Measurements from ENCODE around the gene JKAMP.
A peak's percentile ranks its signal among the peaks of the same experiment; 100 is the strongest.

Gene JKAMP

DNA sequence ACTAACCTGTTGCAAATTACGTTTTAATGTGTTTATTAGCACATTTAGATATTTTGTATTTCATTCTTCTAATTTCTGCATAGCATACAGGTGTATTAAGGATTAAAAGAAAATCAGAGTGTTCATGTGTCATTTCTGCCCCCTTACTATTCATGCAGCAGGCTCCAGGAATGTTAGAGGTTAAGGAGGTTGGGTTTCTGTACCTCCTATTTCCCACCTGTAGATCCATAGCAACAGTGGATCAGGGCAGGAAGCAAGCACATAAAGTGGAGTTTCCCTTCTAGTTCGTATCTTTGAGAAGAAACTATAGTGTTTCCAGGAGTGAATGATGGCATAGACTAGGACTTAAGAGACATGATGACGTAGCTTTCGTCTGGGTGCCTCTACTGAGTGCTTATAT is 18.9 kb downstream of the JKAMP start:
- no peaks in the 10 kb centered on the region for H3K27me3 ChIP-seq (ENCODE audit: insufficient read depth, insufficient read length)
- DNase-seq (ENCODE audit: low read depth, low spot score): no peak
- H3K9me3 ChIP-seq (ENCODE audit: insufficient read depth, low read length): no peaks in the 10 kb centered on the region
- no peak overlapping the region for H3K4me3 ChIP-seq (ENCODE audit: insufficient read length, low read depth)
- no peaks in the 10 kb centered on the region for H3K4me1 ChIP-seq (ENCODE audit: insufficient read depth, insufficient read length)
- H3K36me3 ChIP-seq (ENCODE audit: insufficient read depth, insufficient read length, low read length): peaks cover 22% of the 10 kb centered on the region
- TF ChIP-seq ZNF274 (IDR thresholded peaks at IDR 0.05; ENCODE audit: low read depth, low read length) (no peak), YY1 (IDR thresholded peaks at IDR 0.05; ENCODE audit: insufficient read depth, insufficient read length) (no peak), SUZ12 (IDR thresholded peaks at IDR 0.05; ENCODE audit: extremely low read depth, insufficient read depth, insufficient read length) (no peak)
- H3K9ac ChIP-seq (ENCODE audit: insufficient read length, low read depth): no peak overlapping the region

DNA sequence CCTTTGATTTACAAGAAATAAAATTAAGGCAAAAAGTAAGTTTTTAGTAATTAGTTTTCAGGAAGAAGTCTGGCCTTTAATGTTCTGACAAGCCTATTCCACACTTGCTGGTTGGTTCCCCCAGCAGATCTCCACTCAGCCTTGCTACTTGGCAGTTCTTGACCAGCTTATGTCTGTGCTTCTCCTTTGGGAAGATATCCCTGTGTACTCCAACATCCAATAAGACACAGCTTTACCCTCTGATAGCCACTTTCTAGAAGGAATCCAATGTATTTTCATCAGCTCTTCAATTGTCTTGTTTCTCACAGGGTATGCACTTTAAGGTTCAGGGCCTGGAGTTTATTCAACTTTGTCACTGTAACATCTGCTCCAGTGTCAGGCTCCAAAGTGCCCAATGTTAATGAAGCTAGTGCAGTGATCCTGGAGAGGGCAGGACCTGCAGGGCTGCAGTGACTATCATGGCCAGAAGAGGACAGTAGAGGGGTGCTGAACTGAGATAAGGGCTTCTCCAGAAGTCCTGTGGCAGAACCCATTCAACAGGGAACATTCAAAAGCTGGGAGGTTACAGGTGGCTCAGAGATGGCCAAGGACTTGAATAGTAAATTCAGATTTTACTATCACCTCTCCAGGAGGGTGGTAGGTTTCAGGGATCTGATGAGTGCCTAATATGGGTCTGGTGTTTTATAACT is 22.9 kb downstream of the JKAMP start:
- H3K4me1 ChIP-seq (ENCODE audit: insufficient read depth, insufficient read length): no peaks in the 10 kb centered on the region
- no peak overlapping the region for H3K9ac ChIP-seq (ENCODE audit: insufficient read length, low read depth)
- no peak overlapping the region for H3K4me3 ChIP-seq (ENCODE audit: insufficient read length, low read depth)
- no peak for TF ChIP-seq YY1 (IDR thresholded peaks at IDR 0.05; ENCODE audit: insufficient read depth, insufficient read length)
- TF ChIP-seq SUZ12 (IDR thresholded peaks at IDR 0.05; ENCODE audit: extremely low read depth, insufficient read depth, insufficient read length): no peak
- no peak for TF ChIP-seq ZNF274 (IDR thresholded peaks at IDR 0.05; ENCODE audit: low read depth, low read length)
- H3K36me3 ChIP-seq (ENCODE audit: insufficient read depth, insufficient read length, low read length): peaks cover 11% of the 10 kb centered on the region
- H3K27me3 ChIP-seq (ENCODE audit: insufficient read depth, insufficient read length): no peaks in the 10 kb centered on the region
- H3K9me3 ChIP-seq (ENCODE audit: insufficient read depth, low read length): no peaks in the 10 kb centered on the region; the same call in 1 of the 2 replicates
- peak; percentile 62 for DNase-seq (ENCODE audit: low read depth, low spot score)

DNA sequence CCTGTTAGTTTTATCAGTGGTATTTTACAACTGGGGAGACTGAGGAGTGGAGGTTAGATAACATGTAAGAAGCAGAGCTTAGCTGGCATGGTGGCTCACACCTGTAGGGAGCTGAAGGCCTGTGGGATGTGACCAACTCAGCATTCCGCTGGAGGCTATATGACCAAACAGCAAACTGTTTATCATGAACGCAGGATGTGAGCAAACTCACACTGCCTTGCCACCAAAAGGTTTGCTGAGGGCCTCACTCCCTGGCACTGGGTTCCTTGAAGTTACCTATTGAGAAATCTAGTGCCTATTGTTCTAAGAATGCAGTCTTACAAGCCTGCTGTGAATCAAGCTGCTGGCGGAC is 23.4 kb downstream of the JKAMP start:
- TF ChIP-seq YY1 (IDR thresholded peaks at IDR 0.05; ENCODE audit: insufficient read depth, insufficient read length) (no peak), ZNF274 (IDR thresholded peaks at IDR 0.05; ENCODE audit: low read depth, low read length) (no peak), SUZ12 (IDR thresholded peaks at IDR 0.05; ENCODE audit: extremely low read depth, insufficient read depth, insufficient read length) (no peak)
- Histone ChIP-seq H3K9me3 (ENCODE audit: insufficient read depth, low read length) (peaks cover under 1% of the 10 kb centered on the region; the same call in 1 of the 2 replicates), H3K27me3 (ENCODE audit: insufficient read depth, insufficient read length) (no peaks in the 10 kb centered on the region), H3K4me1 (ENCODE audit: insufficient read depth, insufficient read length) (no peaks in the 10 kb centered on the region), H3K36me3 (ENCODE audit: insufficient read depth, insufficient read length, low read length) (peaks cover 11% of the 10 kb centered on the region), H3K9ac (ENCODE audit: insufficient read length, low read depth) (no peak overlapping the region), H3K4me3 (ENCODE audit: insufficient read length, low read depth) (no peak overlapping the region)
- DNase-seq (ENCODE audit: low read depth, low spot score): no peak

DNA sequence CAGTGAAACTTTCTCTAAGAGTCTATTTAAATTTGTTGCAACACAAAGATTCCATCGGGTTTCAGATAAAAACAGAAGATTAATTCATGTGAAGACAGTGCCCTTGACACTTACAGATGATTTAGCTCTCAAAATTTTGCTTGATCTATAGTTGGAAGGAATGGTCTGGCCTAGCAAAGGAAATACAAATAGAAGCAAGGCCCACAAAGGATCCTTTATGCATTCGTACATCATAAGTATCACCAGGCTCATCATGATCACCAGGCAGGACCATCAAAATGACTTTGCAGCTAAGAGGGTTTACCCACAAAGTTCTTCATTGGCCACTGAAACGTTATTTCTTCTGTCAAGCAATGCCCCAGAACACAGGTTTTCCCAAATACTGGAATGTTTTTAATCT is 24.8 kb downstream of the JKAMP start:
- H3K4me3 ChIP-seq (ENCODE audit: insufficient read length, low read depth): no peak overlapping the region
- H3K4me1 ChIP-seq (ENCODE audit: insufficient read depth, insufficient read length): no peaks in the 10 kb centered on the region
- no peak for DNase-seq (ENCODE audit: low read depth, low spot score)
- H3K9ac ChIP-seq (ENCODE audit: insufficient read length, low read depth): no peak overlapping the region
- no peak for TF ChIP-seq SUZ12 (IDR thresholded peaks at IDR 0.05; ENCODE audit: extremely low read depth, insufficient read depth, insufficient read length)
- TF ChIP-seq ZNF274 (IDR thresholded peaks at IDR 0.05; ENCODE audit: low read depth, low read length): no peak
- no peak for TF ChIP-seq YY1 (IDR thresholded peaks at IDR 0.05; ENCODE audit: insufficient read depth, insufficient read length)
- H3K27me3 ChIP-seq (ENCODE audit: insufficient read depth, insufficient read length): no peaks in the 10 kb centered on the region
- no peaks in the 10 kb centered on the region for H3K36me3 ChIP-seq (ENCODE audit: insufficient read depth, insufficient read length, low read length)
- H3K9me3 ChIP-seq (ENCODE audit: insufficient read depth, low read length): peaks cover 9% of the 10 kb centered on the region; the same call in 1 of the 2 replicates

DNA sequence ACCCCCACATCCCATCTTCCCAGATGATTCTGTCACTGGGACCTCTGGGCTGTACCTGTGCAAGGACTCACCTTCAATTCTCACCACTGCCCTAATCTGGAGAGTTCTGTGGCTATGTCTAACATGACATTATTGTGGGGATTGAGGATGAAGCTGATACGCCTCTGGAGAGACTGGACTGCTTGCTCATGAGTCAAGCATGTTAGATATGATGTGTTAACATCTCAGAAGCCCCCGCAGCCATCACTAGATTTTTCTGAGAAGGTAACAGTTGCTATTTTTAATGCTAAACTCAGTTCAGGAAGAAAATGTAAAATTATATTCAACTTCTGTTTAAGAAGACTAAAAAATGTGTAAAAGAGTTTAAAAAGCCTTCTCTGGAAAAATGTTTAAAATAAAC is 25.7 kb downstream of the JKAMP start:
- Histone ChIP-seq H3K36me3 (ENCODE audit: insufficient read depth, insufficient read length, low read length) (no peaks in the 10 kb centered on the region), H3K4me3 (ENCODE audit: insufficient read length, low read depth) (no peak overlapping the region), H3K4me1 (ENCODE audit: insufficient read depth, insufficient read length) (no peaks in the 10 kb centered on the region), H3K9ac (ENCODE audit: insufficient read length, low read depth) (no peak overlapping the region), H3K9me3 (ENCODE audit: insufficient read depth, low read length) (peaks cover 9% of the 10 kb centered on the region; the same call in 1 of the 2 replicates), H3K27me3 (ENCODE audit: insufficient read depth, insufficient read length) (no peaks in the 10 kb centered on the region)
- TF ChIP-seq SUZ12 (IDR thresholded peaks at IDR 0.05; ENCODE audit: extremely low read depth, insufficient read depth, insufficient read length) (no peak), ZNF274 (IDR thresholded peaks at IDR 0.05; ENCODE audit: low read depth, low read length) (no peak), YY1 (IDR thresholded peaks at IDR 0.05; ENCODE audit: insufficient read depth, insufficient read length) (no peak)
- DNase-seq (ENCODE audit: low read depth, low spot score): no peak

DNA sequence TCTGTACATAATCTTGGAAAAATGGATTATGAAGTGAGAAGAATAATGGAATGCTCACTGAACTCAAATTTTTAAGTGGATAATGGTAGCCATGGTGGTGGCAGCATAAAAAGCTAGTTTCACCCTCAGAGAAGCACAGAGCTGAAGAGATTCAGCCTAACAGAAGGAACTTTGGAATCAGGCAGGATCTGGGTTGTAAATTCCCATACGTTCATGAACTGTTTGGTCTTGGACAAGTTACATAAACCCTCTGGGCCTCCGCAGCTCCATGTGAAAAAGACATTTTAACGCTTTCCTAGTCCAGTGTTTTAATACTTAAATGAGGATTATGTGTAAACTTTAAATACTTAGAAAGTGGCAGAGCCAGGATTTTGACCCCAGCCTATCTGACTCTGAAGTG is 26.6 kb downstream of the JKAMP start:
- no peak for TF ChIP-seq SUZ12 (IDR thresholded peaks at IDR 0.05; ENCODE audit: extremely low read depth, insufficient read depth, insufficient read length)
- TF ChIP-seq YY1 (IDR thresholded peaks at IDR 0.05; ENCODE audit: insufficient read depth, insufficient read length): no peak
- no peak for TF ChIP-seq ZNF274 (IDR thresholded peaks at IDR 0.05; ENCODE audit: low read depth, low read length)
- Histone ChIP-seq H3K27me3 (ENCODE audit: insufficient read depth, insufficient read length) (no peaks in the 10 kb centered on the region), H3K9ac (ENCODE audit: insufficient read length, low read depth) (no peak overlapping the region), H3K4me3 (ENCODE audit: insufficient read length, low read depth) (no peak overlapping the region), H3K36me3 (ENCODE audit: insufficient read depth, insufficient read length, low read length) (no peaks in the 10 kb centered on the region), H3K4me1 (ENCODE audit: insufficient read depth, insufficient read length) (no peaks in the 10 kb centered on the region), H3K9me3 (ENCODE audit: insufficient read depth, low read length) (peaks cover 9% of the 10 kb centered on the region; the same call in 1 of the 2 replicates)
- no peak for DNase-seq (ENCODE audit: low read depth, low spot score)

DNA sequence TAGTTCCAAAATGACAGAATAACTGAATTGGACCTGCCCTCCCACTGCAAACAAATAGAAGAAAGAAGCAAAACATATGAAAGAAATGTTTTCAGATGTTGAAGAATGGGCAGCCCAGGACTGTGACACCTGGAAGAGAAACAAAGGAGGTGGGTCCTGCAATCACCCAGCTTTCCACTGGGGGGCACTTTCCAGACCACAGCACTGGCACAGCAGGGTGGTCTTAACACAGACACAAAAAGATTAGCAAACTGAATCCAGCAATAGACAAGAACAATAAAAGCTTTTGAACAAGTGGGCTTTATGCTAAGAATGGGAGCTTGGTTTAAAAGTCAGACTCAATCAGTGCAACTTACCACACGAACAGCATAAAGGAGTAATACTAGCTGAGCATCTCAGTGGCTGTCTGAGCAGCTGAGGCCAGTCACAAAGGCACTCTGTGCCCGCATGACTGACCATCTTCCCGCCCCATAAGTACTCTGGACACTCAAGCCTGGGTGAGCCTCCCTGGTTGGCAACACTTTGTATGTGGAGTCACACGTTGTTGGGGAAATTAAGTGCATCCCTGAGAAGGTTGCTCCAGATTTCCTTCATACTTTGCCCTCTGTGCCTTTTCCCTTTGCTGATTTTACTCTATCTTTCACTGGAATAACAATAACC is 27.7 kb downstream of the JKAMP start:
- no peak overlapping the region for H3K9ac ChIP-seq (ENCODE audit: insufficient read length, low read depth)
- peak; percentile 23 for DNase-seq (ENCODE audit: low read depth, low spot score)
- no peaks in the 10 kb centered on the region for H3K4me1 ChIP-seq (ENCODE audit: insufficient read depth, insufficient read length)
- H3K27me3 ChIP-seq (ENCODE audit: insufficient read depth, insufficient read length): no peaks in the 10 kb centered on the region
- H3K4me3 ChIP-seq (ENCODE audit: insufficient read length, low read depth): no peak overlapping the region
- peaks cover 9% of the 10 kb centered on the region; the same call in 1 of the 2 replicates for H3K9me3 ChIP-seq (ENCODE audit: insufficient read depth, low read length)
- TF ChIP-seq YY1 (IDR thresholded peaks at IDR 0.05; ENCODE audit: insufficient read depth, insufficient read length): no peak
- no peak for TF ChIP-seq SUZ12 (IDR thresholded peaks at IDR 0.05; ENCODE audit: extremely low read depth, insufficient read depth, insufficient read length)
- no peak for TF ChIP-seq ZNF274 (IDR thresholded peaks at IDR 0.05; ENCODE audit: low read depth, low read length)
- no peaks in the 10 kb centered on the region for H3K36me3 ChIP-seq (ENCODE audit: insufficient read depth, insufficient read length, low read length)

Data from NT2/D1 (cell line).